Epidermal melanocyte (primary cell): ENCODE data around the gene D2HGDH.
"Not testable (repeated sequence)": the region's sequence is repeated elsewhere in the genome, so short reads cannot be mapped to it uniquely, and the experiment has no call there.

Experiments used
- DNase-seq: peaks from one replicate; pipeline ENCODE4 v3.0.0; 2011; ENCODE audit warnings: low spot score; ENCODE audit not compliant: insufficient read length

D2HGDH gene

DNA sequence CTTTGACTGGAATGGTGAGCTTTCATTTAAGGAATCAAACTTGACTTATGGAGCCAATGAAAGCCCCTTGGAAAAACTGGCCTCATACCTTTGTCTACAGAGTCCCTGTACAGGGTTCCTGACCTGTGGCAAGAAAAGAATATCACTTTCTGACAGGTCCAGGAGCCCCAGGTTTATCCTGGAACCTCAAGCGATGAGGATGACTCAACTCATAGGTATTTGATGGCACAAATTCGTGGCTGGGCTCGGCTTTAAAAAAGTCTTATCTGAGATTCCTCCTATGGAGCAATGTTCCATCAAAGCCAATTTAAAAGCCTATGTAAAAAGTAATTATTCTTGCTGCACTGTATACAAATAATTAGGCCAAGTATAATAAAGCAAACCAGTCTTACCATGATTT, 57.0 kb downstream of the D2HGDH start:
- DNase-seq = not testable (repeated sequence)

DNA sequence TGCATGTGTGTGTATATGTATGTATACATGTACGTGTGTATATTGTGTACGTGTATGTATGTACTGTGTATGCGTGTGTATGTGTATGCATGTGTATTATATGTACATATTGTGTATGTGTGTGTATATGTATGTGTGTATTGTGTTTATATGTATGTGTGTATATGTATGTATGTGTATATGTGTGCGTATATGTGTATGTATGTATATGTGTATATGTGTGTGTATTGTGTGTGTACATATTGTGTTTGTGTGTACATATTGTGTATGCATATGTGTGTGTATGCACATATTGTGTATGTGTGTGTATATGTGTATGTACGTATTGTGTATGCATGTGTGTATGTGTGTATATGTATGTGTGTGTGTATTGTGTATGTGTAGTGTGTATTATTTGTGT, 59.0 kb downstream of the D2HGDH start:
- DNase-seq = no peak

DNA sequence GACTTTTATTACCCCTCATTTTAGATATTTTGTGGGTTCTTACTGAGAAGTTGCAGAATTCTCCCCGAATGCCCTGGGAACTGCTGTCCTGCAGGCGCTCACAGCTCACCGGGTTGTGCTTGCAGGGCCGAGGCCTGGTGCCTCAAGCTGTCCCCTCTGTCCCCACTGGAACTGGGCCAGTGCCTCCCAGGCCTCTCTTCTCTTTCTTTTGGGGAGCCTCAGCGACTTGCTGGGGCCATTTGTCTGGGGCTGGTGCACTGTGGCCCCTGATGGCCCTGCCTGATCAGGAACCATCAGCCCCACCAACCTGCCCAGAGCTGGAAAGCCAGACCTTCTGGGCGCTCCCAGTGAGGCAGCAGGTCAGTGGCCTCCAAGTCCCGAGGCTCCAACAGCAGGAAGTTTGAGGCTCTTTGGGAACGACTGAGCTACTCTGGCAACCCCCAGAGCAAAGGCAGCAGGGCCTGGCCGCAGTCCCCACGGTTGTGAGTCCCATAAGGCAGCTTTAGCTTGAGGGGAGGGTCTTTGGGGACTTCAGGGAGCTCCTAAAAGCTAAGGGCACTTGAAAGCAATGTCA, 59.9 kb downstream of the D2HGDH start:
- DNase-seq = peak; percentile 4

DNA sequence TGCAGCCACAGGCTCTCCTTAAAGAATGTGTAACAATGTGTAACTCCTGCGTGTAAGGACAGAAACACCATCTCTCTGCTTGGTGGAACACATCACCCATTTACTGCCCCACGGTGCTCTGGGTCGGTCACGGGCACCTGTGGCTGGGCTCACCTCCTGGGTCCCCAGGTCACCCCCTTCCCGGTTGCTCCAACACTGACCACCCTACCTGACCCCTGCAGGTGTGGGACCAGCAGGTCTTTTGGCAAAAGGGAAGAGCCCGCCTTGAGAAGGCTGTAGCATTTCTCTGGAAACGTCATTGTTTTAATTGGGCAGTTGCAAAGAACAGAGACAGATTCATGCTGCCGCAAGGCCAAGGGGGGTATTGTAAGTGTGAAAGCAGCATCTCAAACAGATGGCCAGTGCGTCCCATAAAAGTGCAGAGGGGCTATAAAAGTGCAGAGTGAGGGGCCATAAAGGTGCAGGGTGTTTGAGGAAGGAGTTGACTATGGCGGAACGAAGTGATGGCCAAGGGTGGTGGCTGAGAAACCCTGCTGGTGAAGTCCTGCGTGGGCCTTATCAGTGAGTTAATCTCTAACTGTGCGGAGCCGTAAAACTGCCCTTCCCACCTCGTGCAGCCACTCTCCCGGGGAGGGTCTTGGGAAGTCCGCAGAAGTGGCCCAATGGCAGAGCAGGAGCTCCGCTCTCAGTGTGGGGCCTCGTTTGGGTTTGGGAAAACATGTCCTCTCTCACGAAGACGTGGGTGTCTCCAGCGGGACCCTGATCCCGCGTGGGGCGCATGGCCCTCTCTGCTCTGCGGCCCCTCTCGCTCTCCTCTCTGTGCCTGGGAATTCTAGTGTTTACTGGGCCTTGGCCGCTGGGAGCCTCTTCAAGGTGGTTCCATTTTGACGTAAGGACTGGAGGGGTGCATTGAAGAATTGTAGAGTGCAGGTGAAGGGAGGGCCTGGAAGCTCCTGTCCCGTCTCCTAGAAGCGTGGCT, 60.9 kb downstream of the D2HGDH start:
- peak; percentile 8 for DNase-seq

DNA sequence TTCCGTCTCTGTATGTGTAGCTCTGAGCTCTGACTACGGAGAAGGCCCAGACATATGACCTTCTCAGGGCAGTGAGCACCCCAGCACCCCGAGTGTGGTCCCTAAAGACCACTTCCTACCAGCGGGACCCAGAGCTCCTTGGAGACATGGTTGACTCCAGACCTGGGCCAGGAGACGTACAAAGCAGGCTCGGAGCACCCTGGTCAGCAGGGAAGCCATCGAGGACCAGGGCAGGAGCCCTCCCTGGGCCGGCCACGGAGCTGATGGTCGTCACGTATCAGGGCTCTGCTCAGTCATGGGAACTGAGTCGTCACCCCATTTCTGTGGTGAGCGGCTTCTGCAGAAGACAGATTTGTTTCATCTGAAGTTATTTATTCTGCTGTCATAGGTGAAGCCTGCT, 61.8 kb downstream of the D2HGDH start:
- no peak for DNase-seq

DNA sequence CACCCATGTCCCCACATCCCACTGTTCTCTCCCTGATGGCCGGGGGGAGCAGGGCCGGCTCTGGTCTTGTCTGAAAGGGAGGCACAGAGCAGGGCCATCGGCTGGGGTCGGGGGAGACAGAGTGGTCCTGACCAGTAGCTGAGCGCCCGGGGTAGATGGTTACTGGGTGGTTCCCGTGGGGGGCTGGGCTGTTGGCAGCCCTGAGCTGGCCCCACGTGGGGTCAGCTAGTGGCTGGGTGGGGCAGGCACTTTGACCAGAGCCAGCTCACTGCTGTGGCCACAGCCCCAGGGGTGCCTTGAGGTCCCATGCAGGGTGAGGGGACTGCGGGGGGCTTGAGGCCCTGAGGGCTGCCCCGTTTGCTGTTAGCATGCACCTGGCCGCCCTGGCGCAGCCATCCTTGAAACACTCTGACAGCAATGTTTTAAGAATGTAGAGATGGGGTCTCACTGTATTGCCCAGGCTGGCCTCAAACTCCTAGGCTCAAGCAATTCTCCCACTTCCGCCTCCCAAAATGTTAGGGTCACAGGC, 62.2 kb downstream of the D2HGDH start:
- no peak for DNase-seq

DNA sequence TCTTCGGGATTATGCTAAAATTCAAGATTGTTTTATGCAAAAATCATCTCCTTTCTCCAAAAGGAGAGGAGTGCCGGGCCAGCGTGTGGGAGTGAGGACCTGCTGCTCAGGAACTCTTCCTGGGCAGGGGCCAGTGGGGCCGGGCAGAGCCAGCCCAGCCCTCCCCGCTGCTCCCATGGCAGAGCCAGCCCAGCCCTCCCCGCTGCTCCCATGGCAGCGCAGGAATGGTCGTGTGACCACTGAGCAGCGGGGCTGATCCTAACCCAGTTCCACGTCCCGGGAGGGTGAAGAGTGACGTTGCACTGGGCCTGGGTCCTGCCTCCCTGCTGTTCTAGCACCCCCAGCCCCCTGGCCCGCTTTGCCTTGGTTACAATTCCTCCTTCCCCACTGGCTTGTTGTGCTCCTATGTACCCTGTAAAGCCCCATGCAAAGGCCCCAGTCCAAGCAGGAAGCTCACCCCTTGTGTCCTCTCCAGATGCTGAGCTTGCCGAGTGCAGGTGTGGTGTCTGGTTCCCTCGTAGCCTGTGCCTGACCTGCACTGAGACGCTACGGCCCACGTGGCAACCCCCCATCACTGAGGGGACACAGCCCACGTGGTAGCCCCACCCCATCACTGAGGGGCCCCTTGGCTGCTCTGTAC, 63.1 kb downstream of the D2HGDH start:
- no peak for DNase-seq

DNA sequence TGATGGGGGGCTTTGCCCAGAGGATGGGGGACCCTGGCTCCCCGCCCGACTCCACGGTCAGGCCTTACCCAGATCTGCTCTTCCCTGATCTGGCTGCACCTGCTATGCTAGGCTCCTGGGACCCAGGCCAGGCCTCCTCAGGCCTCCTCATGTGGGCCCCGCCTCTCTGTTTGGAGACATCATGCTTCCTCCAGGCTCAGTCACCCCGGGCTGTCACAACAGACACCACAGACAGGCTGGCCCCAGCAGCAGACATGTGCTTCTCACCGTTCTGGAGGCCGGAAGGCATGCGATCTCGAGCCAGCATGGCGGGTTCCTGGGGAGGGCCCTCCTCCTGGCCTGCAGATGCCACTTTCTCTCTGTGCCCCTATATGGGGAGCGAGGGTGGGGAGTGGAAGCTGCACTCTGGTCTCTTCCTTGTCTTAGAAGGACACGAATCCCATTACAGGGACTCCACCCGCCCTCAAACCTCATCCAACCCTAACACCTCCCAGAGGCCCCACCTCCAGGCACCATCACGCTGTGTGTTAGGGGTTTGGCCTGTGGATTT, 63.7 kb downstream of the D2HGDH start:
- no peak for DNase-seq

DNA sequence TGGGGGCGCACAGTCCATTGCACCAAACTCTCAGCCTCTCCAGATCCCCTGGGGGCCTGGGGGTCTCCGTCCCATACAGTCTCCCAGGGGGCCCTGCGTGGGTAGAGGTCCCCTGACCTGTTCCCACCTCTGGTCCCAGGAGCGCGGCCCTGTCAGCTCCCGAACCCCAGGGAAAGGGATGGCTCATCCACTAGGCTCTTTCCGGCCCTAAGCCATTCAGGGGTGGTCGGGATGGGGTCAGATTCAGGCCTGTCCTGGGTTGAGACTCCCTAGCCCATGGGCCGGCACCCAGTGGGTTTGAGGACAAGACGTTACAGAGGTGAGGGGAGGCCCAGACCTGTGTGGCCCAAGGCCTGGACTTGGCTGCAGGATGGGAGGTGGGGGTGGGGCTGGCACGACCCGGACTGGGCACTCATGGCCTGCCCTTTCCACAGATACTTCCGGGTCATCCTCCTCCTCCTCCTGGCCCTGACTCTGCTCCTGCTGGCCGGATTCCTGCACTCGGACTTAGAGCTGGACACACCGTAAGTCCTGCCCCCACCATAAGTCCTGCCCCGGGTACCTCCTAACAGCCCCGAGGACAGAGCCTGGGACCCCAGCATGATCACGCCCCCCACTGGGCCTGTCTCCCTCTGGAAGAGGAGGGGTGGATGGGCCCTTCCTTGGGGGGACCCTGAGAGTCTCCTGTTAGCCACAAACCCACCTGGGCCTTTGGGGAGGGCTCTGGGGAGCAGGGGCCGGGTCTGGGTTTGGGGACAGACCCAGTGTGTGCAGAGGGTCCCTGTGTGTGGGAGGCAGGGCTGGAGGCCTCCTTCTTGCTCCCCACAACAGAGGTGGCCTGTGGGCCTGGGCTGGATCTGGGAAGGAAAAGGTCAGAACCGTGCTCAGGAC, 64.4 kb downstream of the D2HGDH start:
- DNase-seq = no peak

DNA sequence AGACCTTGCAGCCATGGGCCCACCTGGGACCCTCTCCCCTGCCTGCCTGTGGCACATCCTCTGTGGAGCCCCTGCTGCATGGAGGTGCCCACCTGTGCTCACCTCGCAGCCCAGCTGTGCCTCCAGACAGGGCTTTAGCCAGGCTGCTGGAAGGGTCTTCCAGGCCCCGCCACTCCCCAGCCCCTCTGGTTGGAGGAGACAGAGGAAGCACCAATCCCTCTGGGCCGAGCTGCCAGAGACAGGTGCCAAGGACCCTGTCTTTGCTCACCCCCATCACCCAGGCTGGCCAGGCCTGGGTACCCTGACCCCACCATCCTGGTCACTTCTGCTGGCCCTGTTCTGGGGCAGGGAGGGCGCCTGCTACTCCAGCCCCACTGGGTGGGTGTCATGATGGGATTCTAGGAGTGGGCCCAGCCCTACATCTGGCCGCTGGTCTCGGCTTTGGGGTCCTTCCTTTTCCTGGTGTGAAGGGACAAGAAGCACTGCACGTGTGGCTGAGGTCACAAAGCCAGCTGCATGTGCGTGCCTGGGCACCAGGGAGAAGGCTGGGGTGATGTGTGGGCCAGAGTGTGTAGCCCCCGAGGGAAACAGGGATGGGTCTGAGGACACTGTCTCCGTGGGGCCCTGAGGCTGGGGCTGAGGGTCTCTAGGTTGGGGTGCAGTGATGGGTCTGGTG, 65.2 kb downstream of the D2HGDH start:
- DNase-seq = no peak

DNA sequence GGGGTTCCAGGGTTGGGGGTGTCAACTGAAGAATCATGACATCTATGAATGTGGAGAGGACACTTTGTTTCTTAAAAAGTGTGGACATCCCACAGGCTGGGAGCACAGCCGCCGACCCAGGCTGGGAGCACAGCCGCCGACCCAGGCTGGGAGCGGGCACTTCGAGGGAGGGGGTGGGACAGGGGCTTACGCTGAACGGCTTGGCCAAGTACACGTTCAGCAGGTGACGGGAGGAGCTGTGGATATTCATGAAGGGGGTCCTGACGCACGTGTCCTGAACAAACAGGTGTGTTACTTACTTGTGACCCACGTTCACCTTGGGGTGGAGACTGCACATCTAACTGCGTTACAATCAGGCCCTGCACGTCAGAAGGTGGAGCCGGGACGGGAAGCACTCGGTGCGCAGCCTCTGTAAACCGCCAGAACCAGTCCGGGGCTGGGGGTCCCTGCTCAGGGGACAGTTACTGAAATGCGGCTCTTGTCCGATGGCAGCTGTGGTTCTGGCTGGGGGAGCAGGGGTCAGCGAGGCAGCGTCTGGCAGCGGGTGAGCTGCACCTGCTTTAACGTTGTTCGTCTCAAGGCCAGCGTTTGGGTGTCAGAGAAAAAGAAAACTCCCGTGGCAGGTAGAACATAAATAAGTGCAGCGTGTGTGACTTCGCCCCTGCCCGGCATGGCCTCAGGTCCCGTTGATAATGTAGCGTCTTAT, 65.9 kb downstream of the D2HGDH start:
- not testable (repeated sequence) for DNase-seq

DNA sequence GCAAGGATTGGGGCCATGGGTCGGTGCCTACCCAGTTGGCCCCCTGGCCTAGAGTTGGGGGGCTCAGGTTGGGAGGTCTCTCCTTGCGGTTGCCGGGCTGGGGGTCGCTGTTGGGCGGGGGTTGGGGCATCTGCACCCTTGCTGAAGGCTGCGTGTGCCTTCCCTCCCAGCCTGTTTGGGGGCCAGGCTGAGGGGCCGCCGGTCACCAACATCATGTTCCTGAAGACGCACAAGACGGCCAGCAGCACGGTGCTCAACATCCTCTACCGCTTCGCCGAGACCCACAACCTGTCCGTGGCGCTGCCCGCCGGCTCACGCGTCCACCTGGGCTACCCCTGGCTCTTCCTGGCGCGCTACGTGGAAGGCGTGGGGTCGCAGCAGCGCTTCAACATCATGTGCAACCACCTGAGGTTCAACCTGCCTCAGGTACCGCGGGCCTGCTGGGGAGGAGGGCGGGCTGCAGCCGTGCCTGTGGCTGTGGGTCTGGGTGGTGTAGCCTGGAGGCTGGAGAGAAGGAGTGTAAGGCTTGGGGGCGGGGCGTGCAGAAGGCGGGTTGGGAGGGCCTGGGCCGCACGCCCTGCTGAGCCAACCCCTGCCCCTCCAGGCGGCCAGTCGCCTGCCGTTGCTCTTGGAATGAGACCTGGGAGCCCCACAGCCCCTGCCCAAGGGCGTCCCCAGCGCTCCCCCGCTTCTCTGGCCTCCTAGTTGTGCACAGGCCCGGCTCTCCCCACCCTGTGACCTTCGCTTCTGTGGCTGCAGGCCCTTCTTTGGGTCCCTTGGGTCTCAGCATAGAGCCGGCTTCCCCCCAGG, 67.4 kb downstream of the D2HGDH start:
- DNase-seq = no peak

DNA sequence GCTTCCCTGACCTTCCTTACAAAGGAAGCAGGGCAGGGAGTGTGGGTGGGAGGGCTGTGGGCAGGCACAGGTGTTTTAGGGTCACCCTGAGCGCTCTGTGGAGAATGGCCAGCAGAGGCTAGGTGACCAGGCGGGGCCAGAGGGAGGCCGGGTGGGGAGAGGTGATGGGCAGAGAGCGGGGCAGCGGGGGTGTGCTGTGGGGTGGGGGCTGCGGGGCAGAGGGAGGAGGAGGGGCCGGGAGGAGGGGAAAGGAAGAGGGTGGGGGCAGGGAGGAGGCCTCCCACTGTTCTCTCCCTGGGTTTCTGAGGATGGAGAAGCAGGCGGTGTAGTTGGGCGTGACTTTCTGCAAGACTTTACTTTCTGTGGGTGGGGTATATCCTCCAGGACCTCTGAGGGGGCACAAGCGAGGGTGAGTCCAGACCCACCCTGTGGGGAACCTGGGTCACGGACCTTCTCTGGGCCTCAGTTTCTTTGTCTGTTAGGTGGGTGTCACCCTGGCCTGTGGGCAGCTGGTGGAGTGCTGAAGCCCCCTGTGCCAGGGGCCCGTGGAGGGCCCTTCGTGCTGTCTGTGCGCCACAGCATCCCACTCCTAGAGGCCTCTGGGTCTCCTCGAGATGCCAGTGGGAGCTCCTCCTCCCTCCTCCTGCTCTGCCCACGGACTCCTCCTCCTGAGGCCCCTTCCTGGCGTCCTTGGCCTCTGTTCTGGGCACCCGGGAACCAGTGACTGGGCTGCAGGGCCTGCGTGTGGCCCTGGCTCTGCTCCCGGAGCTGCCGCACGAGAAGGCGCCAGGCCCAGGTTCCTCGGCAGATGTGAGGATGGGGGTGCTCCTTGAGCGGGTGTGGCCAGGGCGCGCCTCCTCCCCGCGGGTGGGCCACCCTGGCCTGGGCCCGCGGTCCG, 68.2 kb downstream of the D2HGDH start:
- no peak for DNase-seq

DNA sequence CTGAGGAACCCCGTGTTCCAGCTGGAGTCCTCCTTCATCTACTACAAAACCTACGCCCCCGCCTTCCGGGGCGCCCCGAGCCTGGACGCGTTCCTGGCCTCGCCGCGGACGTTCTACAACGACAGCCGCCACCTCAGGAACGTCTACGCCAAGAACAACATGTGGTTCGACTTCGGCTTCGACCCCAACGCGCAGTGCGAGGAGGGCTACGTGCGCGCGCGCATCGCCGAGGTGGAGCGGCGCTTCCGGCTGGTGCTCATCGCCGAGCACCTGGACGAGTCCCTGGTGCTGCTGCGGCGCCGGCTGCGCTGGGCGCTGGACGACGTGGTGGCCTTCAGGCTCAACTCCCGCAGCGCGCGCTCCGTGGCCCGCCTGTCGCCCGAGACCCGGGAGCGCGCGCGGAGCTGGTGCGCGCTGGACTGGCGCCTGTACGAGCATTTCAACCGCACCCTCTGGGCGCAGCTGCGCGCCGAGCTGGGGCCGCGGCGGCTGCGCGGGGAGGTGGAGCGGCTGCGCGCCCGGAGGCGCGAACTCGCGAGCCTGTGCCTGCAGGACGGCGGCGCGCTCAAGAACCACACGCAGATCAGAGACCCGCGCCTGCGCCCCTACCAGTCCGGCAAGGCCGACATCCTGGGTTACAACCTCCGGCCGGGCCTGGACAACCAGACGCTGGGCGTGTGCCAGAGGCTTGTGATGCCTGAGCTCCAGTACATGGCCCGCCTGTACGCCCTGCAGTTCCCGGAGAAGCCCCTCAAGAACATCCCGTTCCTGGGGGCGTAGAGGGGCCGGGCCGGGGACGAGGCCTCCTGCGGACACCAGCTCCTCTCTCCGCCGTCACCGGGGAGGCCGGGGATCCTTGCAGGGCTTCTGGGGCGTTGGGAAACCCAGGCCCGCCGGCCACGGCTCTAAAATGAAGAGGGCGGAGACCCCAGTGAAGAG, 69.2 kb downstream of the D2HGDH start:
- no peak for DNase-seq

DNA sequence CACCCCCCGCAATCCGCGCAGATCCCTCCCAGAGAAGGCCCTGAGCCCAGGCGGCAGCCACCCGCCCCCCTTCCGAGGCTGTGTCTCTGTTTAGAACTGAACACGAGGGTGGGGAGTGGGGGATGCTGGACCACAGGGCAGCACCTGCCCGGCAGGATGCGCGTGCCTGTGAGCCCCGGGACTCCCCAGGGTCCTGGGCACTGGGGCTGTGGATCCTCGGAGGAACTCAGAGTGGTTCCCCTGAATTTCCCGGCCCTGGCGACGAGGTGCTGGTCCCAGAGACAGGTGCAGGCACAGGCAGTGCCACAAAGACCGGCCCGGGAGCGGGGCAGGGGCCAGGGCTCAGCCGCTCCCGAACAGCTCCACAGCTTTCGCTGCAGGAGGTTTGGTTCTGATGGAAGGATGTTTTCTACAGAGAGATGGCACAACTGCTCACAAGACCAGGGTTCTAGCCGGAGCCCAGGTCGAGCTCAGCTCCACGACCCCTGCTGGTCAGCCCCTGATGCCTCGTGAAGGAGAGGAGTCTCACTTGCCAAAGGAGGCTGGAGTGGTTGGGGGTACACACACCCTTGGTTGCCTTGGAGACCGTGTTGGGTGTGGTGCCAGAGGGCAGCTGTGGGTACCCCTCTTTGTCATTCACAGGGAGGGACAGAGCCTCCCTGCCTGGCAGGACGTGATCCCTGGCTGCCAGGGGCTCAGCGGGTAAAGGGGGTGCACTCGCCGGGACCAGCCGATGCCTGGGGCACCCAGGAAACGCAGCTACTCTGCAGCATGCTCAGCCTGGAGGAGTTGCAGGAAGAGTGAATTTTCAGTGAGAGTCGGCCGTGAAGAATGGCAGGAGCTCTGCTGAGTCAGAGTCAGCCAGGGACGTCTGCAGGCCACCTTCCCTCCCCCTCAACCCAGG, 70.1 kb downstream of the D2HGDH start:
- no peak for DNase-seq

DNA sequence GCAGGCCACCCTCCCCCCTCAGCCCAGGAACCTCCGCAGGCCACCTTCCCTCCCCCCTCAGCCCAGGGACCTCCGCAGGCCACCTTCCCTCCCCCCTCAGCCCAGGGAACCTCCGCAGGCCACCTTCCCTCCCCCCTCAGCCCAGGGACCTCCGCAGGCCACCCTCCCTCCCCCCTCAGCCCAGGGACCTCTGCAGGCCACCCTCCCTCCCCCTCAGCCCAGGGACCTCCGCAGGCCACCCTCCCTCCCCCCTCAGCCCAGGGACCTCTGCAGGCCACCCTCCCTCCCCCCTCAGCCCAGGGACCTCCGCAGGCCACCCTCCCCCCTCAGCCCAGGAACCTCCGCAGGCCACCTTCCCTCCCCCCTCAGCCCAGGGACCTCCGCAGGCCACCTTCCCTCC, 71.8 kb downstream of the D2HGDH start:
- not testable (repeated sequence) for DNase-seq
